Spleen (tissue), 11 donors: Measurements from ENCODE around the gene CAMK2B. TPM values are rescaled to one million over a fixed set of nuclear protein-coding genes. Genes with fewer than 3 reads are reported as not detected.

ENCODE experiments used
- DNase-seq: peaks from one replicate; pipeline ENCODE4 v3.0.0-alpha.2; 2020
- H3K27ac ChIP-seq, 8 donors: fragments of 200-600 bp; sonication (generic) in 7 of 8; 1 replicate in 4 of 8; 2 replicates in 4 of 8; pipeline versions ENCODE4 v1.5.0 to v1.8.0; 2016 to 2021; ENCODE audit warnings: inconsistent platforms in 4 of 8, mild to moderate bottlenecking in 4 of 8, moderate library complexity in 1 of 8
- H3K27me3 ChIP-seq, 7 donors: fragments of 200-600 bp; sonication (generic) in 6 of 7; replicated peaks in 1 of 7; 1 replicate in 4 of 7; 2 replicates in 3 of 7; pipeline versions ENCODE4 v1.5.0 to v1.8.0; 2016 to 2021; ENCODE audit warnings: inconsistent platforms in 3 of 7, mild to moderate bottlenecking in 1 of 7
- H3K36me3 ChIP-seq, 6 donors: fragments of 200-600 bp; sonication (generic) in 5 of 6; 1 replicate in 4 of 6; 2 replicates in 2 of 6; pipeline versions ENCODE4 v1.5.0 to v1.8.0; 2016 to 2021; ENCODE audit warnings: inconsistent platforms in 2 of 6
- H3K4me1 ChIP-seq, 6 donors: fragments of 200-600 bp; sonication (generic) in 5 of 6; 1 replicate in 3 of 6; 2 replicates in 3 of 6; pipeline versions ENCODE4 v1.5.0 to v1.8.0; 2016 to 2021; ENCODE audit warnings: inconsistent platforms in 3 of 6
- H3K4me3 ChIP-seq, 8 donors: fragments of 200-600 bp; sonication (generic) in 7 of 8; 1 replicate in 4 of 8; 2 replicates in 4 of 8; pipeline versions ENCODE4 v1.5.0 to v1.8.0; 2016 to 2021; ENCODE audit warnings: inconsistent platforms in 4 of 8, mild to moderate bottlenecking in 4 of 8, moderate library complexity in 2 of 8
- H3K9me3 ChIP-seq, 8 donors: fragments of 200-600 bp; sonication (generic) in 7 of 8; 1 replicate in 4 of 8; 2 replicates in 4 of 8; pipeline versions ENCODE4 v1.5.0 to v1.8.0; 2016 to 2021; ENCODE audit warnings: inconsistent platforms in 4 of 8
- CTCF ChIP-seq, 11 experiments: fragments of 200-600 bp in 7 of 11; fragments of 450-650 bp in 4 of 11; sonication (generic) in 4 of 11; IDR thresholded peaks in 8 of 11; conservative IDR thresholded peaks in 3 of 11; 1 replicate in 7 of 11; 2 replicates in 4 of 11; pipeline versions ENCODE4 v1.4.0 to v1.8.0; 2016 to 2021; ENCODE audit warnings: antibody characterized with exemption in 11 of 11, inconsistent platforms in 4 of 11, mild to moderate bottlenecking in 1 of 11
- POLR2A ChIP-seq, 3 donors: fragments of 450-650 bp; IDR thresholded peaks; one replicate each; pipeline ENCODE4 v1.5.1; 2017; ENCODE audit warnings: antibody characterized with exemption in 3 of 3, mild to moderate bottlenecking in 1 of 3
- POLR2AphosphoS5 ChIP-seq, 3 donors: sonication (generic); formaldehyde crosslinking; IDR thresholded peaks; one replicate each; pipeline ENCODE4 v1.5.1; 2017; ENCODE audit warnings: antibody characterized with exemption in 3 of 3
- WGBS, 5 donors: extraction: QIAGEN DNeasy Blood & Tissue Kit in 3 of 5; methylation state at CpG; one replicate each; pipeline versions ENCODE4 v1.1.5 to v1.1.7; 2013 to 2018; 5-methylcytosine and 5-hydroxymethylcytosine counted together
- intact Hi-C: fragments of 100-400 bp; cut with DNase I; formaldehyde crosslinking; loops from one replicate; pipeline ENCODE4 v1.15.0; 2023; ENCODE audit warnings: low total_unique reads
- polyA plus RNA-seq, 3 donors: library from polyadenylated mRNA; stranded (reverse); fragments of 200-250 nt; gene quantifications; one replicate each; pipeline ENCODE4 v1.2.1, GENCODE V29; 2013
- total RNA-seq, 7 donors: library from RNA; depleted of rRNA in 3 of 7; stranded (reverse); fragments of >200 nt in 3 of 7; fragmentation: NEBNext Ultra II Directional in 4 of 7; extraction: Animal tissue kit (Norgen Biotek cat#: 25700) in 4 of 7; gene quantifications; one replicate each; pipeline versions ENCODE4 v1.1.0 to v1.2.1, GENCODE V29; 2016 to 2021
- donor health status: healthy with polysubstance abuse.
- donor health status: DM: no; HTN: no; CAD: no; lungs with moderate emphysema.
- donor health status: DM: no; HTN: no; CAD: no.
- donor health status: Bipolar disorder and iron deficiency.
- donor health status: healthy.
- donor health status: DM: no; HTN: no; CAD: no.
- donor health status: DM: yes; HTN: yes; CAD: no.

CAMK2B gene
- total and polyA plus RNA-seq, 10 donors: 0.20 to 2.9 (median 0.61) TPM; not detected in 2

GRCh38 chr7:44235582-44236332 is 89.6 kb downstream of the CAMK2B start:
- TF ChIP-seq POLR2AphosphoS5 (IDR thresholded peaks at IDR 0.05): no peak
- TF ChIP-seq POLR2A (IDR thresholded peaks at IDR 0.05): no peak
- TF ChIP-seq CTCF (IDR thresholded peaks at IDR 0.05 in 8 of 11, conservative IDR thresholded peaks at IDR 0.05 in 3 of 11): no peak
- H3K27me3 ChIP-seq: peaks cover 0 to 14% (median 0%) of the 10 kb centered on the region in 7 donors
- DNase-seq: no peak
- no peaks in the 10 kb centered on the region for H3K9me3 ChIP-seq
- no peak overlapping the region for H3K27ac ChIP-seq
- intact Hi-C loops: loop anchor here (10.0 kb wide), 1 partner anchor 329 kb away; no protein-coding TSS in a partner anchor
- no peak overlapping the region for H3K4me3 ChIP-seq
- peaks cover 0 to 1% (median under 1%) of the 10 kb centered on the region in 6 donors for H3K4me1 ChIP-seq
- WGBS, 5 donors: 74 to 82% (median 78%) methylated on average over 21 to 22 of the region's 22 CpGs
- H3K36me3 ChIP-seq: no peaks in the 10 kb centered on the region

GRCh38 chr7:44235066-44235465 is 90.3 kb downstream of the CAMK2B start:
- Histone ChIP-seq H3K36me3 (no peaks in the 10 kb centered on the region), H3K4me3 (no peak overlapping the region), H3K27me3 (peaks cover 0 to 14% (median 0%) of the 10 kb centered on the region in 7 donors), H3K27ac (no peak overlapping the region), H3K9me3 (no peaks in the 10 kb centered on the region), H3K4me1 (no peaks in the 10 kb centered on the region)
- intact Hi-C loops: loop anchor here (10.0 kb wide), 1 partner anchor 330 kb away; no protein-coding TSS in a partner anchor
- no peak for TF ChIP-seq POLR2A (IDR thresholded peaks at IDR 0.05)
- TF ChIP-seq CTCF (IDR thresholded peaks at IDR 0.05 in 8 of 11, conservative IDR thresholded peaks at IDR 0.05 in 3 of 11): no peak
- TF ChIP-seq POLR2AphosphoS5 (IDR thresholded peaks at IDR 0.05): no peak
- DNase-seq: no peak
- WGBS, 5 donors: 81 to 92% (median 84%) methylated on average over 5 to 8 of the region's 8 CpGs

GRCh38 chr7:44232901-44233715 is 92.3 kb downstream of the CAMK2B start:
- 71 to 87% (median 81%) methylated on average over 18 to 22 of the region's 22 CpGs for WGBS, 5 donors
- no peaks in the 10 kb centered on the region for H3K4me1 ChIP-seq

More at GRCh38 chr7:44232901-44233715, 92.3 kb downstream of the CAMK2B start:
- Histone ChIP-seq H3K27me3 (peaks cover 0 to 4% (median 0%) of the 10 kb centered on the region in 7 donors), H3K4me3 (no peak overlapping the region), H3K27ac (no peak overlapping the region), H3K9me3 (no peaks in the 10 kb centered on the region), H3K36me3 (no peaks in the 10 kb centered on the region)
- TF ChIP-seq CTCF (IDR thresholded peaks at IDR 0.05 in 8 of 11, conservative IDR thresholded peaks at IDR 0.05 in 3 of 11): no peak
- no peak for TF ChIP-seq POLR2AphosphoS5 (IDR thresholded peaks at IDR 0.05)
- TF ChIP-seq POLR2A (IDR thresholded peaks at IDR 0.05): no peak
- DNase-seq: no peak
- intact Hi-C loops: loop anchor here (10.0 kb wide), 1 partner anchor 332 kb away; no protein-coding TSS in a partner anchor
